22Rv1 (cell line): ENCODE data around the gene ERCC6.

Source experiments
- CTCF ChIP-seq: fragments of 450-650 bp; IDR thresholded peaks from 2 replicates; pipeline ENCODE4 v1.5.1; 2017; ENCODE audit warnings: mild to moderate bottlenecking
- ZFX ChIP-seq: fragments of 450-650 bp; IDR thresholded peaks from 2 replicates; pipeline ENCODE4 v1.6.1; 2017; ENCODE audit warnings: antibody characterized with exemption, borderline replicate concordance

- TF ChIP-seq CTCF (no peak), ZFX (no peak)
Measured at GRCh38 chr10:49497358-49497757, 41.6 kb downstream of the ERCC6 start.
